Suprapubic skin (tissue), 4 donors: ENCODE data around the gene PPP1R37. TPM values are rescaled to one million over a fixed set of nuclear protein-coding genes. Genes with fewer than 3 reads are reported as not detected.

Experiments used
- DNase-seq, 2 donors: peaks; one replicate each; pipeline ENCODE4 v3.0.0-alpha.2; 2019; ENCODE audit warnings: low spot score in 2 of 2
- H3K27ac ChIP-seq: fragments of 200-600 bp; sonication (generic); one replicate; pipeline ENCODE4 v1.5.1; 2019
- H3K27me3 ChIP-seq: fragments of 200-600 bp; sonication (generic); one replicate; pipeline ENCODE4 v1.5.1; 2019
- H3K36me3 ChIP-seq: fragments of 200-600 bp; sonication (generic); one replicate; pipeline ENCODE4 v1.5.1; 2019
- H3K4me1 ChIP-seq: fragments of 200-600 bp; sonication (generic); one replicate; pipeline ENCODE4 v1.5.1; 2019
- H3K4me3 ChIP-seq: fragments of 200-600 bp; sonication (generic); one replicate; pipeline ENCODE4 v1.5.1; 2019; ENCODE audit warnings: mild to moderate bottlenecking
- H3K9me3 ChIP-seq: fragments of 200-600 bp; sonication (generic); one replicate; pipeline ENCODE4 v1.5.1; 2019
- CTCF ChIP-seq, 2 donors: fragments of 200-600 bp in 1 of 2; fragments of 450-650 bp in 1 of 2; sonication (generic) in 1 of 2; IDR thresholded peaks; one replicate each; pipeline ENCODE4 v1.5.1; 2016 to 2019; ENCODE audit warnings: antibody characterized with exemption in 2 of 2, mild to moderate bottlenecking in 1 of 2, moderate library complexity in 1 of 2
- EP300 ChIP-seq: sonication (generic); formaldehyde crosslinking; IDR thresholded peaks from one replicate; pipeline ENCODE4 v1.6.1; 2017; ENCODE audit warnings: antibody characterized with exemption
- POLR2A ChIP-seq, 2 donors: fragments of 450-650 bp; IDR thresholded peaks; one replicate each; pipeline ENCODE4 v1.6.1; 2017; ENCODE audit warnings: antibody characterized with exemption in 2 of 2, mild to moderate bottlenecking in 2 of 2, moderate library complexity in 2 of 2
- POLR2AphosphoS5 ChIP-seq, 3 donors: sonication (generic); formaldehyde crosslinking; IDR thresholded peaks; one replicate each; pipeline ENCODE4 v1.6.1; 2017; ENCODE audit warnings: antibody characterized with exemption in 3 of 3
- WGBS: methylation state at CpG from one replicate; pipeline ENCODE4 v1.1.5; 2018; 5-methylcytosine and 5-hydroxymethylcytosine counted together
- total RNA-seq, 4 donors: library from RNA; depleted of rRNA; stranded (reverse); fragments of >200 nt; gene quantifications; one replicate each; pipeline ENCODE4 v1.1.0, GENCODE V29; 2016

Gene PPP1R37
- total RNA-seq, 4 donors from 2014 or later: 24.6 to 43.1 (median 33.5) TPM

DNA sequence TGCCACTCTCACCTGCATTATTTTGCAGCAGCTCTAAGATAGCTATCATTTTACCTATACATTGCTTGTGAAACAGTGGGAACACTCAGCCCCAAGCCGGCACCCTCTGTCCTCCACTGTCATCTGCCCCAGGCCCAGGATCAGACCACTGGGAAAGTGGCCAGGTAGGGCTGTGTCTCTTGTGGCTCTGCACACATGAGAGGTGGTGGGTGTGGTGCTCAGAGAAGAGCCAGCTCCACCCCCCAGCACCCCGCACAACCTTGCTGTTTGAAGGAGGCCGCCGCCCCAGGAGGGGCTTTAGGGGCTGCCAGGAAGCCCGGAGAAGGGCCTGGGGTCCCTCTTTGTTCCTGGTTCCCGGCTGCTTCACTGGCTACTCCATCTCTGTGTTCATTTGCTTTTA, 26.6 kb downstream of the PPP1R37 start:
- Histone ChIP-seq H3K4me1 (peaks cover 72% of the 10 kb centered on the region), H3K27ac (no peak overlapping the region), H3K9me3 (no peaks in the 10 kb centered on the region), H3K36me3 (no peaks in the 10 kb centered on the region), H3K4me3 (no peak overlapping the region), H3K27me3 (no peaks in the 10 kb centered on the region)
- no peak for DNase-seq
- TF ChIP-seq POLR2A (IDR thresholded peaks at IDR 0.05): no peak
- no peak for TF ChIP-seq EP300
- WGBS: 61% methylated on average over 6 of the region's 6 CpGs

GRCh38 chr19:45121827-45122345, 28.9 kb downstream of the PPP1R37 start:
- no peaks in the 10 kb centered on the region for H3K9me3 ChIP-seq
- 75% methylated on average over 11 of the region's 11 CpGs for WGBS

DNA sequence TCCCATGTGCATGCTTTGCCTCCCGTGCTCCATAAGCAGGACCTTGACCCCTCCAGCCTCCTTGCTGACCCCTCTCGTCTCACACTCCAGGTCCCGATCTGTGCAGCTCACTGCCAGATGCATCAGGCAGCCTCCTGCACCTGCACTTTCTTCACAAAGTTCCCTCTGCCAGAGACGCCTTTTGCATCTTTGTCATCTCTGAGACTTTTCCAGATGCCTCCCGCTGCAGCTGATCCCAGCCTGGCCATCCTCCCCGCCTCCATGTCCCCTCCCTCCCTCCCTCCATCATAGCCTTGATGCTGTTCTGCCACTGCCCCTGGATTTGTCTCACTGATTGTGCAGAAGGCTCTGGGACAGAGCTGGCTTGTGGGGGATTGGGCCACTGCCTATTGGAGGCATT, 29.9 kb downstream of the PPP1R37 start:
- TF ChIP-seq POLR2A (IDR thresholded peaks at IDR 0.05): no peak
- TF ChIP-seq EP300: no peak
- no peak for TF ChIP-seq CTCF (IDR thresholded peaks at IDR 0.05)
- TF ChIP-seq POLR2AphosphoS5 (IDR thresholded peaks at IDR 0.05): no peak
- Histone ChIP-seq H3K4me3 (no peak overlapping the region), H3K4me1 (peaks cover 58% of the 10 kb centered on the region), H3K36me3 (no peaks in the 10 kb centered on the region), H3K27ac (no peak overlapping the region), H3K27me3 (no peaks in the 10 kb centered on the region), H3K9me3 (no peaks in the 10 kb centered on the region)
- 72% methylated on average over 6 of the region's 6 CpGs for WGBS
- no peak for DNase-seq

More at GRCh38 chr19:45121827-45122345, 28.9 kb downstream of the PPP1R37 start:
- Histone ChIP-seq H3K27ac (no peak overlapping the region), H3K4me3 (no peak overlapping the region), H3K36me3 (no peaks in the 10 kb centered on the region), H3K27me3 (no peaks in the 10 kb centered on the region), H3K4me1 (peaks cover 68% of the 10 kb centered on the region)
- TF ChIP-seq POLR2A (IDR thresholded peaks at IDR 0.05) (no peak), EP300 (no peak), POLR2AphosphoS5 (IDR thresholded peaks at IDR 0.05) (no peak), CTCF (IDR thresholded peaks at IDR 0.05) (no peak)
- no peak for DNase-seq

- Histone ChIP-seq H3K36me3 (no peaks in the 10 kb centered on the region), H3K9me3 (no peaks in the 10 kb centered on the region), H3K4me1 (peaks cover 52% of the 10 kb centered on the region), H3K4me3 (no peak overlapping the region), H3K27me3 (no peaks in the 10 kb centered on the region), H3K27ac (no peak overlapping the region)
- no peak for DNase-seq
- WGBS: 60% methylated on average over 6 of the region's 9 CpGs
- TF ChIP-seq POLR2A (IDR thresholded peaks at IDR 0.05) (no peak), CTCF (IDR thresholded peaks at IDR 0.05) (no peak), EP300 (no peak), POLR2AphosphoS5 (IDR thresholded peaks at IDR 0.05) (no peak)
Measured at GRCh38 chr19:45123440-45123850, 30.5 kb downstream of the PPP1R37 start.

DNA sequence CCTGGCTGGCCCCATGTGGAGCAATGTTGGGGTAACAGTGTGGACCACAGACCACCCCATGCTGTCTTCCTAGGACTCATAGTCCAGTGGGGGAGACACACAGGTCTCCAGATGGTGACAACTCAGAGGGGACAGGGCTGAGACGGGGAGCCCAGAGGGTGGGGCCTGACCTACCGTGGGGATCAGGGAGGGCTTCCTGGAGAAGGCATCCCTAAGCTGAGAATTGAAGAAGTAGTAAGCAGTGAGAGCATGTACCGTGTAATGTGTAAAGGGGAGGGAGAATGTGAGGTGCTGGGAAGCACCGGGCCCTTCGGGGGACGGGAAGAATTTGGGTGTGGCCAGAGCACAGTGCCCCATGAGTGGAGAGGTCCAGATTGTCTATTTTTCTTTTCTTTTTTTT, 31.0 kb downstream of the PPP1R37 start:
- TF ChIP-seq POLR2AphosphoS5 (IDR thresholded peaks at IDR 0.05) (no peak), POLR2A (IDR thresholded peaks at IDR 0.05) (no peak)
- Histone ChIP-seq H3K36me3 (no peaks in the 10 kb centered on the region), H3K27ac (no peak overlapping the region), H3K9me3 (no peaks in the 10 kb centered on the region), H3K4me1 (peaks cover 46% of the 10 kb centered on the region), H3K4me3 (no peak overlapping the region), H3K27me3 (no peaks in the 10 kb centered on the region)
- DNase-seq: no peak
- WGBS: 44% methylated on average over 6 of the region's 6 CpGs

DNA sequence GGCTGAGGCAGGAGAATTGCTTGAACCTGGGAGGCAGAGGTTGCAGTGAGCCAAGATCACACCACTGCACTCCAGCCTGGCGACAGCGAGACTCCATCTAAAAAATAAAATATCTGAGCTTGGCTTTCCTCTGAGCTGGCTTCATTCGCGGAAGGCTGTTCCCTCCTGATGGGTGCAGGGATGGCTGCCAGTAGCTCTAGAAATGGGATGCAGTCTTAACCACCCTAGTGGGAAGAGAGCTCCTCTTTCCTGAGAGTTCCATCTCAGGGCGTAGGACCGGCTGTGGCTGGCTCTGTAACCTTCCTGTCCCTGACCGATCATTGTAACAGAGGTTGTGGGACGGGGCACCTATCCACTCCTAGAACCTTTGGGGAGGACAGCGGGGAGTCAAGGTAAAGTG, 32.4 kb downstream of the PPP1R37 start:
- no peaks in the 10 kb centered on the region for H3K9me3 ChIP-seq
- peaks cover 43% of the 10 kb centered on the region for H3K4me1 ChIP-seq
- no peak for DNase-seq
- no peak overlapping the region for H3K4me3 ChIP-seq
- WGBS: 92% methylated on average over 8 of the region's 9 CpGs
- no peak overlapping the region for H3K27ac ChIP-seq
- no peaks in the 10 kb centered on the region for H3K36me3 ChIP-seq
- no peak for TF ChIP-seq CTCF (IDR thresholded peaks at IDR 0.05)
- TF ChIP-seq EP300: no peak
- no peak for TF ChIP-seq POLR2AphosphoS5 (IDR thresholded peaks at IDR 0.05)
- no peak for TF ChIP-seq POLR2A (IDR thresholded peaks at IDR 0.05)
- no peaks in the 10 kb centered on the region for H3K27me3 ChIP-seq
